Liver (tissue), 3 donors: ENCODE measurements around the gene CIDEB.

ENCODE experiments used
- ATF3 ChIP-seq: IDR thresholded peaks from 2 replicates; pipeline ENCODE4 v1.6.1; 2016; ENCODE audit warnings: antibody characterized with exemption
- CTCF ChIP-seq: fragments of 150-350 bp; IDR thresholded peaks from 2 replicates; pipeline ENCODE4 v1.5.1; 2017; ENCODE audit warnings: improper control_type of control experiment, low read depth, low read length; ENCODE audit not compliant: missing input control
- FOXA1 ChIP-seq: IDR thresholded peaks from 2 replicates; pipeline ENCODE4 v1.6.1; 2016; ENCODE audit warnings: antibody characterized with exemption
- HNF4G ChIP-seq: IDR thresholded peaks from 2 replicates; pipeline ENCODE4 v1.6.1; 2016; ENCODE audit warnings: antibody characterized with exemption
- MAX ChIP-seq: IDR thresholded peaks from 2 replicates; pipeline ENCODE4 v1.6.1; 2016; ENCODE audit warnings: antibody characterized with exemption
- RAD21 ChIP-seq, 2 donors: IDR thresholded peaks; 2 replicates each; pipeline ENCODE4 v1.6.1; 2016; ENCODE audit warnings: antibody characterized with exemption in 2 of 2, mild to moderate bottlenecking in 2 of 2
- RXRA ChIP-seq, 2 donors: IDR thresholded peaks; 2 replicates each; pipeline ENCODE4 v1.6.1; 2017 to 2018; ENCODE audit warnings: antibody characterized with exemption in 2 of 2, mild to moderate bottlenecking in 1 of 2
- SP1 ChIP-seq: IDR thresholded peaks from 2 replicates; pipeline ENCODE4 v1.6.1; 2018; ENCODE audit warnings: antibody characterized with exemption, mild to moderate bottlenecking
- TAF1 ChIP-seq: conservative IDR thresholded peaks from 2 replicates; pipeline ENCODE4 v1.6.1; 2016; ENCODE audit warnings: antibody characterized with exemption, mild to moderate bottlenecking
- YY1 ChIP-seq: IDR thresholded peaks from 2 replicates; pipeline ENCODE4 v1.6.1; 2016; ENCODE audit warnings: antibody characterized with exemption, mild to moderate bottlenecking
- donor health status: healthy.
- donor health status: healthy.

GRCh38 chr14:24322672-24323071 is 14.9 kb upstream of the CIDEB start:
- TF ChIP-seq CTCF (no peak), MAX (no peak), YY1 (no peak), RXRA (IDR thresholded peaks at IDR 0.05) (no peak), HNF4G (no peak), RAD21 (IDR thresholded peaks at IDR 0.05) (no peak), SP1 (no peak), TAF1 (no peak), FOXA1 (no peak), ATF3 (no peak)
